Endothelial cell of hepatic sinusoid (primary cell): ENCODE measurements around the gene SLC9A3.

Experiments
- in situ Hi-C: cut with HindIII; loops from 2 replicates; pipeline ENCODE4 v1.10.0; 2017; ENCODE audit warnings: low sequenced_read_pairs

Gene SLC9A3

DNA sequence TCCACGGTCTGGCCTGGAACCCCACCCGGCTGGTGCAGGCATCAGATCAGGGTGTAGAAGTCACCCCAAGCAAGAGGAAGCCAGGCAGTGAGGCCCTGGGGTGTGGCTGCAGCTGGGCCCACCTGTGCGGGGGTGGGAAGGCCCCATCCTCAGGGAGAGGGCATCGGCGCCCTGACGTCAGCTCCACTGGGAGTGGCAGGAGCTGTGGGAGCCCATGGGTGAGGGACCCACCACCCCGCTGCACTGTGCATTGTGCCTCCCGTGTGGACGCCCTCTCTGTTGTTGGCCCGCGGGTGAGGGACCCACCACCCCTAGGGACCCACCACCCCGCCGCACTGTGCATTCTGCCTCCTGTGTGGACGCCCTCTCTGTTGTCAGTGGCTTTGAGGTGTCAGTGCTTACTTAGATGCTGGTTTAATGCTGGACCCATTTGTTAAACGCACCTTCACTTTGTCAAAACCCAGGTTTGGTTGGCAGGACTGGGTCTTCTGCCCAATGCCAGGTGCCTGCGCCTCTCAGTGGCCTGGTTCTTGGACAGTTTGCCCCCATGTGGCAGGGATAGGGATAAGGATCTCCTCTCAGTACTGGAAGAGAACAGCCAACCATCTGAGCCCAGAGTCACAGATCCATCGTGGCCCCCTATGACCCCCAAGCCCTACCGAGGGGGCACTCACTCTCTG is 88.1 kb downstream of the SLC9A3 start:
- in situ Hi-C loops = no loop called here

DNA sequence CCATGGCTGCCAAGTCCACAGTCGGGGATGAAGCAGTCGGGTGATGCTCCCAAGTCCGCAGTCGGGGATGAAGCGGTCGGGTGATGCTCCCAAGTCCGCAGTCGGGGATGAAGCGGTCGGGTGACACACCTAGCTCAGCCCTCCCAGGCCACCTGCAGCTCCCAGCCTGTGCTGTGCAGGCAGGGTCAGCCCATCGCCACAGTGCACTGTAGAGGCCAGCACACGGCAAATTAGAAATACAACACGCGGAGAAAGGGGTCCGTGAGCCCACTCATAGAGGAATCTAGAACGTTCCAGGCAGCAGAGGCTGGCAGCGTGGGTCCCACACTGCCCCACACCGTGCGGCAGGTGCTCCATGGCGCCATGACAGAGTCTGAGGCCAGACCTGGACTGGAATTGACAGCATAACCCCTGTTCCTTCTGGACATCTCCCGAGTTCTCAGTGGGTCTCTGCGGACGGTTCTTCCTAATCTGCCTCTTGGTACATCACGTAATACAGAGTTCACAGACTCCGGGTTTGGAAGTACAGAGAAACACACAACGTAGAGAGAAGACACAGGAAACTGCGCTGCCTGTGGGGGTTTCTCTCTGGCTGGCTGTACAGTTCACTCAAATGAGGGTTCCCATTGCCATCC is 89.0 kb downstream of the SLC9A3 start:
- in situ Hi-C loops = no loop called here

DNA sequence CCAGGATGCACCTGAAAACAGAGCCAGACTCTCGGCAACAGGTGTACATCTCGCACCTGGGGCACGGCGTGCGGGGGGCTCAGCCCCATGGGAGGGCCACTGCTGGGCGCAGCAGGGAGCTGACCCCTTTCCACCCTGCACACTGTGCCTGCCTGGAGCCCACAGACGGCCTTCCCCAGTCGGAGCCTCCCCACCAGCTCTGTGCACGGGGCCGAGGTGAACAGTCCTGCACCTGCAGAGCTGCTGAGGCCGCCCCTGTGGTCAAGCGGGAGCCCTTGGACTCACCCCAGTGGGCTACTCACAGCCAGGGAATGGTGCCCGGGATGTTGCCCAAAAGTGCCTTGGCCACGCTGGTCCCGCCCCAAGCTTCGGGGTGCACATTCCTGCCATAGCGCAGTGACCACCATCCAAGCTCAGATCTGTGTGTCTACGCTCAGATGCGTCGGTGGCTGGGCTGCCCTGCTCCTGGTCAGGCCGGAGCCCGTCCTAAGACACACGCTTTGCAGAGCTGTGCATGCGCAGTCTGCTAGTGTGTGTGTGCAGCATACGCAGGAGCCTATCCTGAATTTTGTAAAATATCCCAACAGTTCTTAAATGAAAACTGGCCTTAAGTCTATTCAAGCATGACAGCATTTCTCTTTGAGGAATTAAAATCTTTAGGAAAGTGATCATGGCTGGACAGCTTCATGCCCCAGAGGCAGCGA is 89.7 kb downstream of the SLC9A3 start:
- in situ Hi-C loops = no loop called here

DNA sequence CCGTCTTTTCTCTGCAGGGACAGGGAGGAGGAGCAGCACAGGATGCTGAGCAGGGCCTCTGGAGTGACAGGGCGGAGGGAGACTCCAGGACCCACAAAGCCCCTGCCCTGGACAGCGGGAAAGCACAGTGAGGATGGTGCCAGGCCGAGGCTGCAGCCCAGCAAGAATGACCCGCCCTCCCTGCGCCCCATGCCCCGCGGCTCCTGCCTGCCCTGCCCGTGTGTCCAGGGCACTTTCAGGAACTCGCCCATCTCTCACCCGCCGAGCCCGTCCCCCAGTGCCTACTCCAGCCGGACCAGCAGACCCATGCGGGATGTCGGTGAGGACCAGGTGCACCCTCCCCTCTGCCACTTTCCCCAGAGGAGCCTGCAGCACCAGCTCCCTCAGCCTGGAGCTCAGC is 90.4 kb downstream of the SLC9A3 start:
- in situ Hi-C loops = no loop called here

- in situ Hi-C loops = no loop called here
Observed at GRCh38 chr5:432928-433791, 91.1 kb downstream of the SLC9A3 start.

DNA sequence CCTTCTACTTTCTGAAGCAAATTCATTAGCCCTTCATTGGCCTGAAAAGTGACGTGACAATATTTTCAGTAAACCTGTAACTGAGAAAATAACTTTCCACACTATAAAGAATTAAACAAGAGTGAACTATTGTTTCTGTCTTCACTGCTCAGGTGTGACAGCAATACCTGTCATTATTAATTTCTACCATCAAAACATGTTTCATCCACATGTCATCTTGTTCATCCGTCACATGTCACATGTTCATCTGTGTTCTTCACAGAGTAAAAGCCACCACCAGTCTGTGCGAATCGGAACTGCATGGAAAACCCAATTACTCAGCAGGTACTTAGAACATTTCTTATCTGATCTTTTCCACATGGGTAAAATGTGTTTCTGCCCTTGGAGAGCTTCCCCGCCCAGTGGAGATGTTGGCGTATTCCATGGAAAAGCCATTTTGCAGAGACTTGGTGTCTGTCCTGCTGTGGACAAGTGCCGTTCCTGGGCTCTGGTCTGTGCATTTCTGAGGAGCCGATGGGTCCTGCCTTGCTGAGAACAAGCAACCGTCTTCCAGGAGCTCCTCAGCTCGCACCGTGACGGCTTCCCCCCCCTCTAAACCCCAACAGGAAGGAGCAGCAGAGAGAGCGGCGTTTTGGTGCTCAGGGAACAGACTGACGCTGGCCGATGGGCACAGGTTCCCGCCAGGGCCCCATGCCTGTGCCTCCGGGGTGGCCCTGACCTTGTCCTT is 91.9 kb downstream of the SLC9A3 start:
- in situ Hi-C loops = no loop called here

DNA sequence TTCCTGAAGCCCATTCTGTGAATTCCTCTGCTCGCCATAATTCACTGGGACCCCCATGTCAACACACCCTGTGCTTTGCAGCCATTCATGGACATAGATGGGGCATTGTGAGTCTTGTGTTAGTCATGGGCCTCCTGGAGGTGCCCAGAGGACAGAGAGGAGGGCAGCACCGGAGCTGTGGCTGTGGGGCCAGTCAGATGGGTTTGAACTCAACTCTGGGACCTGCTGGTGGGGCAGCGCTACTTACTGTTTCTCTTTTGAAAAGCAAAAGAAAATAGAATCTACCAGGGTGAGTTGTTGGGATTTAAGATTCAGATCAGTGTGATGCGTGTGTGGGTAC is 92.6 kb downstream of the SLC9A3 start:
- in situ Hi-C loops = no loop called here

- in situ Hi-C loops = no loop called here
Observed at GRCh38 chr5:431001-431710, 93.1 kb downstream of the SLC9A3 start.

DNA sequence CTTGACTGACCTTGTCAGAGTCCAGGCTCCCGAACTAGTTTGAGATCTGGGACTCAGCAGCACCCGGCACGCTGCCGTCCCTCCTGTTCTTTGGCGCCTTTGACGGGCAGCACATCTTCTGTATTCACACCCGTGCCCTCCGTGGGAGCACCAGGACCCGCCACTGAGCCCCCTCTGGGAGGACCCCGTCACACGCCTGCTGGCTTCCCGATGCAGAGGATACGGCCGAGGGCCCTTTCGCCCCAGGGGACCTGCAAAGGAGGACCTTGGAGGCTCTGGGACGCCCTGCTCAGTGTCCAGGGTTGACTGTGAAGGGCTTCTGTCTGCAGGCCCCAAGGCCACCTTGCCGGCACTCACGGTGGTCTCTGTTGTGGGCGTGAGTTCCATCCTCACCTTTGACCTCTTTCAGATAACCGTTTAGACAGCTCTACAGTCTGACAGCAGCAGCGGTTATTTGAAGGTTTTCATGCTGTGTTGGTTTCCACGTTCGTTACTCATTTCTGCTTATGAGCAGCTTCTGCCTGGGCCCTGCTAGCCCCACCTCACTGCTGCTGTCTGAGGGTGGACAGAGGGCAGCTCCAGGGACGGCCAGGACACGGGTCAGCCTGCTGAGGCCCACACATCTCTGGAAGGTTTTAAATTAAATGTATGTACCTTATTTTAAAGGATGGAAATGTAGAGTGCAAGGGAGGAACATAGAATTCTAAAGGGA is 93.9 kb downstream of the SLC9A3 start:
- in situ Hi-C loops = no loop called here

GRCh38 chr5:429453-430188 is 94.6 kb downstream of the SLC9A3 start:
- in situ Hi-C loops = loop anchor here (10.0 kb wide), 1 partner anchor 85 kb away; no protein-coding TSS in a partner anchor

DNA sequence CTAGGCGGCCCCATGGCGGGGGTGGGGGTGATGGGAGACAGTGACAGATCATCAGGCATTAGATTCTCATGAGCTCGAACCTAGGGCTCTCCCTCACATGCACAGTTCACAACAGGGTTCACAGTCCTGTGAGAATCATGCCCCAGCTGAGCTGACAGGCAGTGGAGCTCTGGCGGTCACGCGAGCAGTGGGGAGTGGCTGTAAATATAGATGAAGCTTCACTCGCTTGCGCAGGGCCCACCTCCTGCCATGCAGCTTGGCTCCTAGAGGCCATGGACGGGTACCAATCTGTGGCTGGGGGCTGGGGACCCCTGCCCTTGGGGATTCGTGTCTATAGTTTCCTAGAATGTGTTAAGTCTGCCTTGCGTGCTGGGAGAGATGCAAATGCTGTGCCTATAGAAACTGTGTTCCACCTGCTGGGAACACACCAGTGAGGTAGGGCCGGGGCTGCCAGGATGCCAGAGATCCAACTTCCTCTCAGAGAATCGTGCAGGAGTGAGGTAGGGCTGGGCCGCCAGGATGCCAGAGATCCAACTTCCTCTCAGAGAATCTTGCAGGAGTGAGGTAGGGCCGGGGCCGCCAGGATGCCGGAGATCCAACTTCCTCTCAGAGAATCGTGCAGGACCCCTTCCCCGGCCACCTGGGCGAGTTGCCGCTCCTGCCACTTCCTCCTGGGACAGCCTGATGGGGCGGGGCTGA is 95.3 kb downstream of the SLC9A3 start:
- in situ Hi-C loops = loop anchor here (10.0 kb wide), 1 partner anchor 84 kb away; no protein-coding TSS in a partner anchor

DNA sequence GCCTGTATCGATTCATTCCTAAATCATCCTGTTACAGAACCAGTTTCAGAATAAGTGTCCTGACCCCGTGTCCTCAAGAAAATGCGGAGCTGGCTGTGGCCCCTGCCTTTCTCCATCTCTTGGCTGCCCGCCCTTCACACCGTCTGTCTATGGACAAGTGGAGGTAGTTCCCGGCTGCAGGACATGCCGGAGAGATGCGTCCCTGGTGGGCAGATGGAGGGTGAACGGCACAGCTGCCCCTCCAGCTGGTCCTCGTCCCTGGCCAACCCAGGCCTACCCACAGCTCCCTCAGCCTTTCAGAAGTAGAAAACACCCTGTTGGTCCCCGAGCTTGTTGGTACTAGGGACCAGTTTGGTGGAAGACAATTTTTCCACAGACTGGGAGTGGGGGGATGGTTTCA is 96.0 kb downstream of the SLC9A3 start:
- in situ Hi-C loops = loop anchor here (10.0 kb wide), 1 partner anchor 83 kb away; no protein-coding TSS in a partner anchor

- in situ Hi-C loops = loop anchor here (10.0 kb wide), 1 partner anchor 83 kb away; no protein-coding TSS in a partner anchor
Observed at GRCh38 chr5:427415-428087, 96.7 kb downstream of the SLC9A3 start.

DNA sequence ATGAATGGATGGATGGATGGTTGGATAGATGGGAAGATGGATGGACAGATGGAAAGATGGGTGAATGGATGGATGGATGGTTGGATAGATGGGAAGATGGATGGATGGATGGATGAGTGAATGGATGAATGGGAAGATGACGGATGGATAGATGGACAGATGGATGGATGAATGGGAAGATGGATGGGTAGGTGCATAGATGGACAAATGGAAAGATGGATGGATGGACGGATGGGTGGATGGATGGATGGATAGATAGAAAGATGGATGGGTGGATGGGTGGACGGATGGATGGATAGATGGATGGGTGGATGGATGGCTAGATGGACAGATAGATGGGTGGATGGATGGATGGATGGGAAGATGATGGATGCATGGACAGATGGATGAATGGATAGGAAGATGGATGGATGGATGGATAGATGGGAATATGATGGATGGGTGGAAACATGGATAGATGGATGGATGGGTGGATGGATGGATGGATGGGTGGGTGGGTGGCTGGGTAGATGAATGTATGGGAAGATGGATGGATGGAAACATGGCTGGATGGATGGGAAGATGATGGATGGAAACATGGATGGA is 97.8 kb downstream of the SLC9A3 start:
- in situ Hi-C loops = loop anchor here (10.0 kb wide), 1 partner anchor 82 kb away; no protein-coding TSS in a partner anchor

DNA sequence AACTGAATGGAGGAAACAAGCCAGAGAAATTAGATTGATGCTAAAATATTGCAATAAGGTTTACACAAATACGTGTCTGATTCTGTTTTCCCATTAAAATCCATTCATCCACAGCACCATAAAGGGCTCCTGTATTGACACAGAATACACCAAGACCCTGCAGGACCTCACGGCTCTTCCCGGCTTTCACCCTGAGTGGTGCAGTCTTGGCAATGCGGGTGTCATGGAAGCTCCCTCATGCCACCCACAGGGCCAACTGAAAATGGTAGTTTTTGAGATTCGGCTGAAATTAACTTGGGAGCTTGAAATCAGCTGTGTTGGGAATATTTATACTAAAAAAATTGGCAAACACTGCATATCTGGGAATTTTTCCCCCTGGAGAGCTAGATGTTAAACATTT is 98.5 kb downstream of the SLC9A3 start:
- in situ Hi-C loops = loop anchor here (10.0 kb wide), 1 partner anchor 81 kb away; no protein-coding TSS in a partner anchor

- in situ Hi-C loops = loop anchor here (10.0 kb wide), 1 partner anchor 80 kb away; no protein-coding TSS in a partner anchor
Observed at GRCh38 chr5:424301-425110, 99.7 kb downstream of the SLC9A3 start.
